Stimulated activated CD8-positive, alpha-beta memory T cell treated with anti-CD3 and anti-CD28 coated beads, Interleukin-12 subunit alpha, Interleukin-12 subunit beta, amount 100 ng/mL, for 1 hour (primary cell): ENCODE results near the gene CEP192.
"Not testable (repeated sequence)": the region's sequence is repeated elsewhere in the genome, so short reads cannot be mapped to it uniquely, and the experiment has no call there.

ENCODE experiments used
- DNase-seq: peaks from one replicate; pipeline ENCODE4 v3.0.0-alpha.2; 2020; ENCODE audit warnings: low read depth

CEP192 gene, protein sequence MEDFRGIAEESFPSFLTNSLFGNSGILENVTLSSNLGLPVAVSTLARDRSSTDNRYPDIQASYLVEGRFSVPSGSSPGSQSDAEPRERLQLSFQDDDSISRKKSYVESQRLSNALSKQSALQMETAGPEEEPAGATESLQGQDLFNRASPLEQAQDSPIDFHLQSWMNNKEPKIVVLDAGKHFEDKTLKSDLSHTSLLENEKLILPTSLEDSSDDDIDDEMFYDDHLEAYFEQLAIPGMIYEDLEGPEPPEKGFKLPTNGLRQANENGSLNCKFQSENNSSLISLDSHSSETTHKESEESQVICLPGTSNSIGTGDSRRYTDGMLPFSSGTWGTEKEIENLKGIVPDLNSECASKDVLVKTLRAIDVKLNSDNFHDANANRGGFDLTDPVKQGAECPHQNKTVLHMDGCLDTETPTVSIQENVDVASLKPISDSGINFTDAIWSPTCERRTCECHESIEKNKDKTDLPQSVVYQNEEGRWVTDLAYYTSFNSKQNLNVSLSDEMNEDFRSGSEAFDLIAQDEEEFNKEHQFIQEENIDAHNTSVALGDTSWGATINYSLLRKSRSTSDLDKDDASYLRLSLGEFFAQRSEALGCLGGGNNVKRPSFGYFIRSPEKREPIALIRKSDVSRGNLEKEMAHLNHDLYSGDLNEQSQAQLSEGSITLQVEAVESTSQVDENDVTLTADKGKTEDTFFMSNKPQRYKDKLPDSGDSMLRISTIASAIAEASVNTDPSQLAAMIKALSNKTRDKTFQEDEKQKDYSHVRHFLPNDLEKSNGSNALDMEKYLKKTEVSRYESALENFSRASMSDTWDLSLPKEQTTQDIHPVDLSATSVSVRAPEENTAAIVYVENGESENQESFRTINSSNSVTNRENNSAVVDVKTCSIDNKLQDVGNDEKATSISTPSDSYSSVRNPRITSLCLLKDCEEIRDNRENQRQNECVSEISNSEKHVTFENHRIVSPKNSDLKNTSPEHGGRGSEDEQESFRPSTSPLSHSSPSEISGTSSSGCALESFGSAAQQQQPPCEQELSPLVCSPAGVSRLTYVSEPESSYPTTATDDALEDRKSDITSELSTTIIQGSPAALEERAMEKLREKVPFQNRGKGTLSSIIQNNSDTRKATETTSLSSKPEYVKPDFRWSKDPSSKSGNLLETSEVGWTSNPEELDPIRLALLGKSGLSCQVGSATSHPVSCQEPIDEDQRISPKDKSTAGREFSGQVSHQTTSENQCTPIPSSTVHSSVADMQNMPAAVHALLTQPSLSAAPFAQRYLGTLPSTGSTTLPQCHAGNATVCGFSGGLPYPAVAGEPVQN (N-terminal part only)

DNA sequence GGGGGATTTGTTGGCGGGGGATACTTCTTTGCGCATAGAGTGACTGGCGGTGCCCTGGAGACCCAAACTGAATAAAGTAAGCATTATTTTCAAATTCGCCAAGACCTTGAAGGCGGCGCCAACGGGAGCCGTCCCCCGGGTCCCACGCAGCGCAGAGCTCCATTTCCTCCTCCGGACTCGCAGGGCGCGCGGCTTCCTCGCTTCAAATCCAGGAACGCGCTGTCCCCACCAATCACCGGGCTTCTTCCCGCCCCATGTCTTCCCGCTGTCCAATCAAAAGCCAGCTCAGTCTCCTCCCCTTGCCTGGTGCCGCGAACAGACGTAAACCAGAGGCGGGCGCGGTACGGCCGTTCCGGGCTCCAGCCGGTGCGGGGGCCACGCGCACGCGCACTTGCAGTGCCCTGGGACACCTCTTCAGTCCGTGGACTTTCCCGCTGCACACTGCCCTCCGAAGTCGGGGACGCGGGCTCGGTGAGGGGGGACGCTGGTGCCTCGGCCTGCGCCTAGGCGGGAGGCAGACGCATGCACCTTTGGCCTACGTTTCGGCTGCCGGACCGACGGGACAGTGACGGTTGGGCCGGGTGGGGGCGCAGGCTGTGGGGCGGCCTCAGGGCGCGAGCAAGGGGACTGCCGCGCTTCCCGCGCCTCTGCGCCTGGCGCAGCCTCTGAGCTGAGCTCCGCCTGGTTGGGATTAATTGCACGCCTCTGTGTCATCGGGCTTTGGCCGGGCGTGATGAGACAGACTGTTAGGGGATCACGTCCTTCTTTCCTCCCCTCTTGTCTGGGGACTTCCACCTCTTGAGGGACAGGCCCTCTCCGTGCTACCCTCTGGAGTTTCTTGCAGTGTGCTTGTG lies at the start of gene CEP192:
CEP192 (plus strand) TSS at position 396 of the 854 bp plus-strand sequence. CDS start 8,063 bp downstream, outside the sequence.
- DNase-seq = peak; percentile 94

DNA sequence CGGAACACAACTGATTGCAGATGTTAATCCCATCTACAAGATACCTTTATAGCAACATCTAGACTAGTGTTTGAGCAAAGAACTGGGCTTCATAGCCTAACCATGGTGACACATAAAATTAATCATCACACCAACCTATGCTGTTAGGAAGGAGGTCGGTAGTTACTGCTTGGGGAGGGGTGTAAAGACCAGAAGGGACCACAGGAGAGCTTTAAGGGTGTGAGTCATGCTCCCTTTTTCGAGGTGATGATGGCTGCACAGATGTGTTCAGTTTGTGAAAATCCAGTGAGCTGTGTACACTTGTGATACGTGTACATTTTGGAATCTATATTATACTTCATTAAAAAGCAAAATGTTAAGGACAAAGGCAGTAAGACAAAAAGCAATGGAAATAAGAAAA lies 47.9 kb upstream of the CEP192 start:
- DNase-seq = no peak

DNA sequence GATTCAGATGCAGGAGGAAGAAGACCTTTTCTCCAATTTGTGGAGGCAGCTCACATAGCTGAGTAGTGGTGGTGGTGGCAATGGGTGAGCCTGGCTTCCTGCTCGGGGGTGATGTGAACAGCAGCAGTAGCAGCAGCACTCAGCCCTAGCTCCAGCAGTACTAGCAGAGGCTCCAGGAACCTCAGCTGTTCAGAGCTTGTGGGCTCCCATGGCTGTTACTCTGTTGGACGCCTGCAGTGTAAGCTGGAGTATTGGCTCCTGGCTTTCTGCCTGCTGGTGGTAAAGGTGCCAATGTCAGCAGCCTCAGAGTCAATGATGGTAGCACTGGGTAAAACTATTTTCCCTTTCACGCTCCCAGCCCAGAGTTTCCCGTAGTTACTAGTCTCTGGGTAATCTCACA lies 46.5 kb upstream of the CEP192 start:
- no peak for DNase-seq

DNA sequence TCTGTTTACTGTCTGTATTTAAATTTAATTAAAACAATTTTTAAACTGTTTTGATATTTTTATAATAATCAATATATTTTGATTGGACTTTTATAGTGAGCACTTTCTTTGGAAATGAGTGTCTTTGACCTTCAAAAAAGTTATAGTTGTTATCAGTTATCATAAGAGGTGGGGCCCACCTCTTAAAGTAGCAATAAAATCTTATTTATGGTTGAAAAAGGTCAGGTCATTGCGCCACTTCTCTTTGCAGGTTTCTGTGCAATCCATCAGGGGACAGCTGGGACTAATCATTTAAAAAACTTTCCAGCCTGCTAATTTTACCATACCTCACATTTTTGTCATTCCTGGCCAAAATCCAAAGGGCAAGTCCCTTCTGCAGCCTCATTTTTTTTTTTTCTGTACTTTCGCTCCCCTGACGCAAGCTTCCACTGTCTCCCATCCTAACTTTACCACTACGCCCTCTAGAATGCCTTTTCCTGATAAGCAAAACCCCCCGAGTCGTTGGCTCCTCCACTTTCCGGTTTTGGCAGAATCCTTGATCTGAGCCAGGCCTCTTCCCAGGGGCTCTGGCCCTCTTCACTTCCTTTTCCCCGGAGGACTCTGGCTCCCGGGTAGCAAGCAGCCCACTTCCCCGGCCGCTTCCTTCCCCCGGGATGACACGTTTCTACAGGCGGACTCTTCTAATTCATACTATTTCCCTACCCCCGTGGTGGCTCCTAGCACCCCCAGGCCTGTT lies 44.4 kb upstream of the CEP192 start:
- DNase-seq = peak; percentile 5

DNA sequence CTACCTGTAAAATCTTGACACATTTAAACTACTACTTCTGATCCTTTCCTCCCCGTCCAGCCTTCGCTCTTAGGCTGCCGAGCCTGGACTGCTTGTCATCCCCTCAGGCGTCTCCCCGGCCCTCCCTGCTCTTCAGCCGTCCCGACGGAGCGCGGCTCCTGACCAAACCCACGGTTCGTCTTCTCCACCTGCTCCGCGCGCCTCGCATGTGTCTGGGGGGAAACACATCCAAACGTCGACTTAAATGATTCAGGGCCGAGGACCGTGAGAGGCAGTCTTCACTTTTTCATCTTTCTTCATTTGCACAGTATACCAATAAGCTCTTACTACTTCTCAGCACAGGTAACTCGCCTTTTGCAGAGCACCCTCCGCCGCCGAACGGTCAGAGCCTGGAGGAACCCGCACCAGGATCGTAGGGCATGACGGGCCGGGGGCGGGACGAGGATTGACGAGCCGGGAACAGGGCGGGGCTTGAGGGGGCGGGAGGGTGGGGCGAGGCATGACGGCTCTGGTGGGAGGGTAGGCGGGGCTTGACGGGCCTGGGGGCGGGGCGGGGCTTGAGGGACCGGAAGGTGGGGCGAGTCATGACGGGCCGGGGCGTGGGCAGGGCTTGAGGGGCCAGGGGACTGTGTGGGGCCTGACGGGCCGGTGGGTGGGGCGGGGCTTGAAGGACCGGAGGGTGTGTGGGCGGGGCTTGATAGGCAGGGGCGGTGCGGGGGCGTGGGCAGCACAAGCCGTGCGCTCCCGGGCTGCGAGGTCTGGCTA lies 43.7 kb upstream of the CEP192 start, which contains the start of gene SEH1L:
SEH1L (plus strand) TSS at position 727 of the 765 bp plus-strand sequence. CDS start 111 bp downstream, outside the sequence.
- peak; percentile 99 for DNase-seq

DNA sequence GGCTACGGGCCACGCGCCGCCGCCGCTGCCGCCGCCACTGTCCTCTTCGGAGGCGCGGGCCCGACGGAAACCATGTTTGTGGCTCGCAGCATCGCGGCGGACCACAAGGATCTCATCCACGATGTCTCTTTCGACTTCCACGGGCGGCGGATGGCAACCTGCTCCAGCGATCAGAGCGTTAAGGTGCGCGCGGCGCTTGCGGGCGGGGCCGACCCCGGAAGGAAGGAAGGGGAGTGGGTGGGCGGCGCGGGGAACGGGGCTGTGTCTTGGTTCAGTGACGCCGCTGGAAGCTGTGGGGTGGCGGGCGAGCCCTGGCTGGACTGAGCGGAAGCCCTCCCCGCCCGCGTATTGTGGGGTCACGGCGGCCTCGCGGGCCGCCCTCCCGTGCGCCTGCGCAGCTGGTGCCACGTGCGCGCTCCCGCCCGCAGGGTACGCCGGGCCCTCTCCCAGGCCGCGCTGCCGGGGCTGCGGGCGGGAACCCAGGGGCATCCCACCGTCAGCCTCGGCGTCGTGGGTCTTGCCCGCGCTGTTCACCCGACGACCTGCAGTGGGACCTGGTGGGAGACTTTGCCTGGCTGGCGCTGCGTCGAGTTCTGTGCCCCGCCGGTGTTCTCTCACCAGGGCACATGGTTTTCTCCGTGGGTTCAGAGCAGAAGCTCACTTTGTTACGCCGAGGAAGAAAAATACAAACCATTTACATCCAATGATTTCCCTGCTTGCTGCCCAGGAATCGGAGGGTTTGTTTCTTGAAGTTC lies 42.9 kb upstream of the CEP192 start:
- peak; percentile 97 for DNase-seq

DNA sequence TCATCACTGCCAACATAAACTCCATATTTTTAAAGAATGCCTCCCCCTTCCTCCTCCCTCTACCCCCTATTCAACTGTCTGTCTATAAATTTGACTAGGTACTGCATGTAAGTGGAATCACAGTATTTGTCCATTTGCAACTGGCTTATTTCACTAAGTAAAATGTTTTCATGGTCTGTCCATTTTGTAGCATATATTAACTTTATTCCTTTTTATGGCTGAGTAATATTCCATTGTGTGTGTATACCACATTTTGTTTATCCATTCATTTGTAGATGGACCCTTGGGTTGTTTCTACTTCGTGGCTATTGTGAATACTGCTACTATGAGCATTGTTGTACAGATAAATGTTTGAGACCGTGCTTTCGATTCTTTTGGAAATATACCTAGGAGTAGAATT lies 32.7 kb upstream of the CEP192 start:
- DNase-seq = no peak

DNA sequence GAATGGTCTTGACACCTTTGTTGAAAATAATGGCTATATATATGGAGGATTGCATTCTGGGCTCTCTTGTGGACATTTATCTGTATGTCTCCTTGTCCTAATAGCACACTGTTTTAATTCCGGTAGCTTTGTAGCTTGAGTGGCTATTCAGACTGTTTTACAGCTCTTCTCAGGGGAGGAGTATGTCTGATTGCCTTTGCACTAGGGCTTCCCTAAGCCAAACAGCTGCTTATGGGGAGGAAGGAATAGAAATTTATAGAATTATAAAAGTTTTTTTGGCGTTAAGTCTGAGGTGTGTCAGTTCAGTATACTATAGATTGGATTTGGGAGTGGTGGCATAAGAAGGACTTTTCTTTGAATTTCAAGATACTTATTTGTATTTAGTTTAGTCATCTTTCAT lies 30.8 kb upstream of the CEP192 start:
- no peak for DNase-seq

DNA sequence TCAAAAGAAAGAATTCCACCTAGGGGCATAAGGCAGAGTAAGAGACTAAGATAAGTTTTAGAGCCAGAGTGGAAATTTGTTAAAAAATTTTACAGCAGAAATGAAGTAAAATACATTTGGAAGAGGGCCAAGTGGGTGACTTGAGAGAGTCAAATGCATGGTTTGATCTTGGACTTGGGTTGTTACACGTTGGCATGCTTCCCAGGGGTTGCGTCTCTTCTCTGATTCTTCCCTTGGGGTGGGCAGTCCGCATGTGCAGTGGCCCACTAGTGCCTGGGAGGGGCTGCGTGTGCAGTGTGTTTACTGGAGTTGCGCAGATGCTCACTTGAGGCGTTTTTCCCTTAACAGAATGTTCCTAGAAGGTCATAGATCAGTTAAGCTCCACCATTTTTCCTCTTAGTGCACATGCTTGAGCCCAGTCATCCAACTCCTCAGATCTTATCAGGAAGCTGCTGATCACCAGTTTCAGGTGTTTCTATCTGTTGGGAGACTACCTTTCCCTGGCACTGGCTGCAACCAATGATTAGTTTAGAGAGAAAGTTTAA lies 30.2 kb upstream of the CEP192 start:
- no peak for DNase-seq

DNA sequence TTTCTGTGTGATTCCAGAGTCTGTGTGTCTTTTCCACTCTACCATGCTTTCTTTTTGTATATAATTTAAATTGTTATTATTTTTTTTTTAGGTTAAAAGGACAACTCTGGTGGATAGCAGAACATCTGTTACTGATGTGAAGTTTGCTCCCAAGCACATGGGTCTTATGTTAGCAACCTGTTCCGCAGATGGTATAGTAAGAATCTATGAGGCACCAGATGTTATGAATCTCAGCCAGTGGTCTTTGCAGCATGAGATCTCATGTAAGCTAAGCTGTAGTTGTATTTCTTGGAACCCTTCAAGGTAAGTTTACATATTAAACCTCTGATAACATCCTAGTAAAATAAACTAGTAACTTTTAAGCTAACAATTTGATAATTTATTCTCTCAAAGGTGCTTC lies 28.1 kb upstream of the CEP192 start:
- no peak for DNase-seq

DNA sequence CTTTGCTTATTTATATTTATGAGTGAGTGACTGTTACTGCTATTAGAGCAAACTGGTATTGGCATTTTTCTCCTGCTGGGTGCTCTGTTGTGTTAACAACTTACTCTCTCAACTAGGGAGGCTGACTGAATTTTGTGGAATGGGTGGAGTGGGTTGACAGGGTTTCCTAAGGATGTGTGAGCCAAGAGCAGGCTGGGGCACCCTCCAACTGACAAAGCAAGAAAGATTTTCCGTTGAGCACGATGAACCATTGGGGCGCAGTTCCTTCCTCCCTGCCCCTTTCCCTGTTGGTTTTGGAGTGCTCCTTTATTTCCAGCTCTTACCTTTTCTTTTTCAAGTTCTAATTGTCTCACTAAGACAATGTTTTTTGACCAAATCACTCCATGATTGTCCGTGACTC lies 23.0 kb upstream of the CEP192 start:
- no peak for DNase-seq

DNA sequence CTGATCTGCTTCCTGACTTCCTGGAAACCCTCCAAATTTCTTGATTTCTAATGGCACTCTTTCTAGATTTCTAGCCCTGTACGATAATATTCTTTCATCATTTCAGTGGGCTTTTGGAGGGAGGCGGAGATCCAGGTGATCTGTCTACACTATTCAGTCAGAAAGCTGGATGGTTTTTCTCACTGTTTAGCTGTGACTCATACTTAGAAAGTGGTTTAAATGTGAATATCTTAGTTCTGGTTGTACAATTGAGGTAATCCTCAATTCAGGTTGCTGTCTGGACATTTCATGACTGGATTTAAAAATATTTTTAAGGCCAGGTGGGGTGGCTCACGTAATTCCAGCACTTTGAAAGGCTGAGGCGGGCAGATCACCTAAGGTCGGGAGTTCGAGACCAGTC lies 22.5 kb upstream of the CEP192 start:
- DNase-seq = no peak

DNA sequence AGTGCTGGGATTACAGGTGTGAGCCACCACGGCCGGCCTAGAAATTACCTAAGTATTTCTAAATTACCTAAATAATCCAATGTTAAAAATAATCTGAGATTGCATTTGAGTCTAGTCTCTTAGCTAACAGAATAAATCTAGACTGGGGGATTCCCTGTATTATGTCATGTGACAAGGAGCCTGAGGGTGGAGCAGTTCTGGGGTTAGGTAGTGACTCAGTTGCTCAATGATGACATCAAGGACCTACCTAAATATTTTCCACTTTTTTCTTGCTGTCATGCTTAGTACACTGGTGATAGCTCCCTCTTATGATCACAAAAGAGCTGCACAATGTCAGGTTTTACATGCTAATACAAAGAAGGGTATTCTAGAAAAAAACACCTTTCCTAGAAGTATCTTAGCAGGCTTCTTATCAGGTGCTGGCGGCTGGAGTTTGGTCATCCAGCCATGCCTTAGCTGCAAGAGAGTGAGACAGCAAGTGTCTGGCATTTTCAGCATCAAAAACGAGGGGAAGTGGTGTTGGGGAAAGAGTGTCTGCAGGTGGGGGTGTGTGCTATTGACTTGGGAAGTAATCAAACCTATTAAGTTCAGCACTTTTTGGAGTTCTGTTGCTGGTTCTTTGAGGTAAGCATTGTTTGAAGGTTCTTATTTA lies 17.5 kb upstream of the CEP192 start:
- no peak for DNase-seq

DNA sequence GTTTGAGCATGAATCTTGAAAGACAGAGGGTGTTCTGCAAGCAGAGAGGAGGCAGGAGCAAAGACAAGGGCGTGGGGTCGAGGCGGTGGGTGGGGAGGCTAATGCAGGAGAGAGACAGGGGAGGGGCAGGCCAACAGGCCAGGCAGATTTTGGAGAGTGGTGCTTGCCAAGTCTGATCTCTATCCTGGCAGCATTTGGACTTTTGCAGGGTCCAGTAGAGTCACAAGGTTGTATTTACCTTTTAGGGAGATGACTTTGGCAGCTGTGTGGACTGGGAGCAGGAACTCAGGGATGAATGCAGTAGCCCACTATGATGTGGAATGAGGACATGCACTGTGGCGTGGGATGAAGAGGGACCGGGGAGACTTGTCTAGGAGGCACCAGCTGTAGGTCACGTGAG lies 15.7 kb upstream of the CEP192 start:
- no peak for DNase-seq

DNA sequence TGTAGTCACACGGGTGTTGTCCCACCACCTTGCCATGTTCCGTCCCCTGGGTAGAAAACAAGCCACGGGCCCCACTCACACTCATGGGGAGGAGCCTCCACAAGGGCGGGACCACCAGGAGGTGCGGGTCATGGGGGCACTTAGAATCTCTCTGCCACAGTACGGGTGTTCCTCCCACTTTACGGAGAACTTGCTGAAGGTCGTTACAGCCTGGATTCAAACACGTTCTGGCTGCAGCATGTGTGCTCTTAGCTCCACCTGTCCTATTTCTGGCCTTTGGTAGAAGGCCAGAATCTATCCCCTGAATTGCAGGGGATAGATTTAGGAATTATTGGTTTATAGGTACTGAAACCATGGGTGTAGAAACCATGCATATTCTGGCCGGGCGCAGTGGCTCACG lies 14.9 kb upstream of the CEP192 start:
- DNase-seq = no peak

DNA sequence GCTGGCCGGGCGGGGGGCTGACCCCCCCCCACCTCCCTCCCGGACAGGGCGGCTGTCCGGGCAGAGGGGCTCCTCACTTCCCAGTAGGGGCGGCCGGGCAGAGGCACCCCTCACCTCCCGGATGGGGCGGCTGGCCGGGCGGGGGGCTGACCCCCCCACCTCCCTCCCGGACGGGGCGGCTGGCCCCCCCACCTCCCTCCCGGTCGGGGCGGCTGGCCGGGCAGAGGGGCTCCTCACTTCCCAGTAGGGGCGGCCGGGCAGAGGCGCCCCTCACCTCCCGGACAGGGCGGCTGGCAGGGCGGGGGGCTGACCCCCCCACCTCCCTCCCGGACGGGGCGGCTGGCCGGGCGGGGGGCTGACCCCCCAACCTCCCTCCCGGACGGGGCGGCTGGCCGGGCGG lies 11.1 kb upstream of the CEP192 start:
- not testable (repeated sequence) for DNase-seq

DNA sequence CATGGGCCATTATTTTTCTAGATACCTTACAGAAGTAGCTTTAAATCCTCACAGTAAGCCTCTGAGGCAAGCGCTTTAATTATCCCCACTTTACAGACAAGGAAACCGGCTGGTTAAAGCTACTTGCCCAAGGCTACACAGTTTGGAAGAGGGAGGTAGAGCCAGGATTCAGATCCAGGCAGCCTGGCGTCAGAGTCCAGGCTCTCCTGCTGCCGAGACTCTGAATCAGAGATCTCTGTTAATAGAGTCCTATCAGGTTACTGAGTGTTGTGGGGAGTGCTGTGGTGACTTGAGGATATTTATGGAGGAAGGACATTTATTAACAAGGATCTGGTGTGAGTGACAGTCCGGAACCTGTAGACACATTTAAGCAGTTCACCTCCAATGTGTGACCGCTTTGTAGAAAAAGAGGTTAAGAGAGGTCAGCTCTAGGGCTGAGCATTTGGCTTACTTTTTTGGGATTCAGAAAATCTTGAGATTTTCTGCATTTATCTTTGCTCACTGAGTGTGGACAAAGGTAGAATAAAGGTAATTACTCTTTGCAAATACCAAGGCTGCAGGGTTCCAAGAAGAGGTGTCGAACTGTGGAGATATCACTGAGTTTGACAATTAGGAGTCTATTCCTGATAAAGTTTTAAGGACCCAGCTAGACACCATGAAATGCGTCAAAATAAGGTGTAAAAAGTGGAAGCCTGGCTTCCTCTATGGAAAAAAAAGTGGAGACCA lies 1.6 kb upstream of the CEP192 start:
- no peak for DNase-seq

DNA sequence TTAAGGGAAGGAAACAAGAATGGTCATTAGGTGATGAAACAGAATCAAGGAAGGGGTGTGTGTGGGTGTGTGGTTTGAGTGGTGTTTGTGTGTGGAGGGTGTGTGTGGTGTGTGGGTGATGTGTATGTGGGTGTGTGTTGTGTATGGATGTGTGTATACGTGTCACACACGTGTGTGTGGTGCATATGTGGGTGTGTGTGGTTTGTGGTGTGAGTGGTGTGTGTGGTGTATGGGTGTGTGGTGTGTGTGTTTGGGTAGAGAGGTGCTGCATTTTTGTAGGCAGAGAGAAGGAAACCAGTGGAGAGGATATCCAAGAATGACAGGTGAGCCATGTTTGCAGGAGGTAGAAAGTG lies 1.1 kb upstream of the CEP192 start:
- DNase-seq = no peak
